IMR-90 (cell line): ENCODE results near the gene VRTN.

Source experiments
- CEBPB ChIP-seq: IDR thresholded peaks from 2 replicates; pipeline ENCODE4 v1.6.1; 2012; ENCODE audit warnings: low read depth, low read length, improper control_type of control experiment
- CTCF ChIP-seq: conservative IDR thresholded peaks from 2 replicates; pipeline ENCODE4 v1.5.1; 2012; ENCODE audit warnings: mild to moderate bottlenecking, low read depth, low read length, improper control_type of control experiment
- NFE2L2 ChIP-seq: fragments of 150-350 bp; IDR thresholded peaks from 2 replicates; pipeline ENCODE4 v1.6.1; 2016; ENCODE audit warnings: low read depth, mild to moderate bottlenecking, low read length
- POLR2A ChIP-seq: IDR thresholded peaks from 2 replicates; pipeline ENCODE4 v1.6.1; 2012; ENCODE audit warnings: mild to moderate bottlenecking, low read depth, low read length

- no peak for TF ChIP-seq CTCF
- TF ChIP-seq NFE2L2: no peak
- no peak for TF ChIP-seq POLR2A
- TF ChIP-seq CEBPB: no peak
These were observed 16.1 kb downstream of the VRTN start for GRCh38 chr14:74364271-74364880.
